COLO668 (cell line): ENCODE results near the gene LAMTOR4.
"Not testable (repeated sequence)": the region's sequence is repeated elsewhere in the genome, so short reads cannot be mapped to it uniquely, and the experiment has no call there.

ENCODE experiments used
- DNase-seq: peaks from one replicate; lab custom pipeline; 2025; ENCODE audit not compliant: unreplicated experiment; lab: John Stamatoyannopoulos, UW

The LAMTOR4 gene

GRCh38 chr7:100192969-100193368 lies 44.3 kb downstream of the LAMTOR4 start:
- DNase-seq = no peak

DNA sequence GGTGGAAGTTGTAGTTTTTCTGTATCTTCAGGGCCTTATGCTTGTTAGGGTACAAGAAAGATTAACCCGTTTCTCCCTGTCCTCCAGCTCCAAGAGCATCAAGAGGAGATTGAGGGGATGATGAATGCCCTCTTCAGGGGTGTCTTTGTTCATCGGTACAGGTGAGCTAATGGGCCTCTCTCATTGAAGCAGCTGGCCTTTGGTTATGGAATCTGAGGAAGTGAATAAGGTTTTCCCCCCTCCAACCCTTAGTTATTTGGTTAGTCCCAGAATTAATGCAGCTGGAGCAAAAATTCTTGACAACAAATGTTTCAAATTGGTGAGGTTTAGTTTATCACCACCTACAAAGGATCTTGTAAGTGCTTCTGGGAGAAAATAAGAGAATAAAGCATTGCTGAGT lies 46.5 kb downstream of the LAMTOR4 start:
- DNase-seq = no peak

GRCh38 chr7:100195901-100196322 lies 47.2 kb downstream of the LAMTOR4 start:
- DNase-seq = not testable (repeated sequence)

DNA sequence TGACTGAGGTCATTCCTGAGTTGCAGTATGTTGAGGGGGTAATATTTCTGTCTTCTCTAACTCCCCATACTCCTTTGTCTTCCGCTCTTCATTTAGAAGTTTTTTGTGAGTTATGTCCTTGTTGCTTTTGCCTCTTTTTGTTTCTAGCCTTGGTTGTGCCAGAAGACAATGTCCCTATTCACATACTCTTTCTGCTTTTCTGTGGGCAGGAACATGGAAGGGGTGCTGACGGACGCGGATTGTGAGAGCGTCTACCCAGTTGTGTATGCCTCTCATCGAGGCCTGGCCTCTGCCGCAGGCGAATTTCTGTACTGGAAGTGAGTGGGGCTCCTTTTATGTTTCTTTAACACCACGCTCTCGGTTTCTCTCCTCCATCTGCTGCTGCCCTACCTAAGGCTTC lies 49.5 kb downstream of the LAMTOR4 start:
- no peak for DNase-seq

DNA sequence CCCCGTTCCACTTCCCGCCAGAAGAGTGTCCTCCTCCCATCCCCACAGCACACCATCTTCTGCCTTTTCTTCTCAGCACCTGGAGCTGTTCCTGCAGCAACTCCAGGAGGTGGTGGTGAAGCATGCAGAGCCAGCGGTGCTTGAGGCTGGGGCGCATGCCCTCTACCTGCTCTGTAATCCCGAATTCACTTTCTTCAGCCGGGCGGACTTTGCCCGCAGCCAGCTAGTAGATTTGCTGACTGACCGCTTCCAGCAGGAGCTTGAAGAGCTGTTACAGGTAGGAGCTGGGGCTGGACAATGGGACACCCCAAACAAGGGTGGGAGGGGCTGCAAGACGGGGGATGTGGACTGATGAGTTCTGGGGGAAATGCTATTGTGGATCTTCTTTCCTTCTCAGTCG lies 52.0 kb downstream of the LAMTOR4 start:
- DNase-seq = no peak
